Activated CD4-positive, alpha-beta T cell treated with anti-CD3 and anti-CD28 coated beads, Interleukin-2, Interleukin-4, amounts not matched to agents 100 ng/mL and 50 ng/mL, durations not matched to agents 16 hours and 8 hours (primary cell): ENCODE data around the gene SRPK2.
"Not testable (repeated sequence)": the region's sequence is repeated elsewhere in the genome, so short reads cannot be mapped to it uniquely, and the experiment has no call there.

ENCODE experiments used
- DNase-seq: peaks from one replicate; pipeline ENCODE4 v3.0.0-alpha.2; 2020; ENCODE audit warnings: low spot score

Gene SRPK2

GRCh38 chr7:105388356-105389087, at the start of gene SRPK2:
TSS of gene SRPK2 (minus strand) at chr7:105388921.
- DNase-seq = peak; percentile 81

GRCh38 chr7:105438254-105438653, 49.5 kb upstream of the SRPK2 start:
- no peak for DNase-seq

GRCh38 chr7:105437356-105437755, 48.6 kb upstream of the SRPK2 start:
- not testable (repeated sequence) for DNase-seq

DNA sequence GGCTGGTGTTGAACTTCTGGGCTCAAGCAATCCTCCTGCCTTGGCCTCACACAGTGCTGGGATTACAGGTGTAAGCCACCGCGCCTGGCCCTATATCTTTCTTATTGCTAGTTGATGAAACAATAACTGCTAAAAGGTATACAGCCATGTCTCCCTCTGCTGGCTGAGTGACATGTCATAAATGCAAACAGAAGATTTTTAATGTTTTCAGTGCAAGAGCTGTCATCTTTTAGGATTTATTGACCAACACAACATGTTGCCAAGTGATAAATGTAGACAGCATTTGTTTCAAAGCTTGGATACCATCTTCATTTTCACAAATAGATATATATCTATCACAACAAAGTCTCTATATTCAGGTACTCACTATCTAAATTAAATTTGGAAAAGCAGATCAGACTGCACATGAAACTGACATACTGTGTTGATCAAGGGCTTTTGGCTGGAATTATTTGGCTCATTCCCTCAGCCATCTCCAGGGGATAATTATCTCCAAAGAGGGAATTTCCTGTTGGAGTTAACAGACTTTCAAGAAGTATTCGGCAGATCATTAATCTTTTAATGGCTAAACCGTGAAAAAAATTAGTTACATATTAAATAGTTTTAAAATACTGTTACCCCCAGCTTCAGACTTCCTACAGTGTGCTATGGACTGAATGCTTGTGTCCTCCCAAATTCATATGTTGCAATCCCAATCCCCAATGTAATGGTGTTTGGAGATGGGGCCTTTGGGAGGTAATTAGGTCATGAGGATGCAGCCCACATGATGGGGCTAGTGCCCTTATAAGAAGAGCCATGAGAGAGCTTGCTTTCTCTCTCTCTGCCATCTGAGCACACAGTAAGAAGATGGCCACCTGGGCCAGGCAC, 41.3 kb upstream of the SRPK2 start:
- DNase-seq = peak; percentile 36

- peak; percentile 34 for DNase-seq
These were observed 38.0 kb upstream of the SRPK2 start for GRCh38 chr7:105426606-105427146.

- no peak for DNase-seq
These were observed 35.3 kb upstream of the SRPK2 start for GRCh38 chr7:105423987-105424386.

DNA sequence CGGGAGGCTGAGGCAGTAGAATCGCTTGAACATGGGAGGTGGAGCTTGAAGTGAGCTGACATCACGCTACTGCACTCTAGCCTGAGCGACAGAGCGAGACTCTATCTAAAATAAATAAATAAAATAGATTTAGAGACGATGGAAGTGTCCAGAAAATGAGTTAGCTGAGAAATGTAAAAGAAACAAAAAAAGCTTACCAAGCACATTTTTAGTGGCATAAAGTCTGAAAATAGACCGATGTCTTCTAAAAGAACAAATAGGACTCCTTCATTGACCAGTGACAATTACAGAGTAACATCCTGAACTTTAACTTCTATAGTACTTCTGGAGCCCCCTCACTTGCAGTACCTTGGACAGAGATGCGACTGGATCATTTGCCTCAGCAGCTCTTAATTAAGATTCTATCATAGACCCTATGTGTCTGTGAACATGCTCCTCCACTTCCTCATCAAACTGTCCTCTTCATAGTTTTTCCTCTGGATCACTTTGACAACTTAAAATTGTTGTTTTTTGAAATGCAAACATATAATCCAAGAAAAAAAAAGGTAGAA, 25.2 kb upstream of the SRPK2 start:
- DNase-seq = no peak

- DNase-seq = not testable (repeated sequence)
These were observed 22.1 kb upstream of the SRPK2 start for GRCh38 chr7:105410774-105411173.

DNA sequence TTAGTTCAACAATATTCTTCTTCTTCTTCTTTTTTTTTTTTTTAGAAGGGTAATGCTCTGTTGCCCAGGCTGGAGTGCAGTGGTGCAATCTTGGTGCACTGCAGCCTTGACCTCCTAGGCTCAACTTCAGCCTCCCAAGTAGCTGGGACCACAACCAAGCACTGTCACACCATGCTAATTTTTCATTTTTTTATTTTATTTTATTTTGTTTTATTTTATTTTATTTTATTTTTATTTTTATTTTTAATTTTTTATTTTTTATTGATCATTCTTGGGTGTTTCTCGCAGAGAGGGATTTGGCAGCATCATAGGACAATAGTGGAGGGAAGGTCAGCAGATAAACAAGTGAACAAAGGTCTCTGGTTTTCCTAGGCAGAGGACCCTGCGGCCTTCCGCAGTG, 21.1 kb upstream of the SRPK2 start:
- DNase-seq = not testable (repeated sequence)

GRCh38 chr7:105408791-105409410, 20.2 kb upstream of the SRPK2 start:
- no peak for DNase-seq

DNA sequence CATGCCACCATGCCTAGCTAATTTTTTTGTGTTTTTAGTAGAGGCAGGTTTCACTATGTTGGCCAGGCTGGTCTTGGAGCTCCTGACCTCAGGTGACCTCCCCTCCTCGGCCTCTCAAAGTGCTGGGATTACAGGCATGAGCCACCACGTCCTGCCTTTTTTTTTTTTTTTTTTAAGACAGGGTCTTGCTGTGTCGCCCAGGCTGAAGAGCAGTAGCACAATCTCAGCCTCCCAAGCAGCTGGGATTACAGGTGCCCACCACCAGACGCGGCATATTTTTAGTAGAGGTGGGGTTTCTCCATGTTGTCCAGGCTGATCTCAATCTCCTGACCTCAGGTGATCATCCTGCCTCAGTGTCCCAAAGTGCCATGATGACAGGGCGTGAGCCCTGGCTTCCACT, 14.4 kb upstream of the SRPK2 start:
- DNase-seq = no peak

- DNase-seq = no peak
These were observed 13.7 kb upstream of the SRPK2 start for GRCh38 chr7:105402221-105403095.

- no peak for DNase-seq
These were observed 10.5 kb upstream of the SRPK2 start for GRCh38 chr7:105399043-105399725.

DNA sequence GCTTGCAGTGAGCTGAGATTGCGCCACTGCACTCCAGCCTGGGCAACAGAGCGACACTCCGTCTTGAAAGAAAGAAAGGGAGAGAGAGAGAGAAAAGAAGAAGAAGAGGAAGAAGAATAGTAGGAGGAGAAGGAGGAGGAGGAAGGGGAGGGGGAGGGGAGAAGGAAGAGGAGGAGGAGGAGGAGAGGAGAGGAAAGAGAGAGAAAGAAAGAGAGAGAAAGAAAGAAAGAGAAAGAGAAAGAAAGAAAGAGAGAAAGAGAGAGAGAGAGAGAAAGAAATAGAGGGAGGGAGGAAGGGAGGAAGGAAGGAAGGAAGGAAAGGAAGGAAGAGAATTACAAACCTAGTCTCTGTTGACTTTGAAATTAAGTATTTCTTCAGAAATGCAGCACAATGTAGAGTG, 7.8 kb upstream of the SRPK2 start:
- no peak for DNase-seq

GRCh38 chr7:105391429-105391828, 2.7 kb upstream of the SRPK2 start:
- no peak for DNase-seq

DNA sequence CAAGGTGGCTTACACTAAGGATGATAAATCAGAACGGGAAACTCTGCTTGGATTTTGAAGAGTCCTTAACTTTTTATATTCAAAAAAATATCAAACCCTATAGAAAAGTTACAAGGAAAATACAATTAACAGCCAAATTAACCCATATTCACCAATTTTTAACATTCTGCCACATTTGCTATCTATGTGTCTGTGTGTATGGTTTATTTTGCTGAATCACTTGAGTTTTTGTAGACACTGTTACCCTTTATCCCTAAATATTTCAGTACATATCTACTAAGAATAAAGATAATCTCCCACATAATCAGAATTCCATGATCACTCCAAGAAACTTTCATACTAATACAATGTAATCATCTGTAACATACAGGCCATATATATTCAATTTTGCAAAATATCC, 1.2 kb upstream of the SRPK2 start:
- DNase-seq = no peak

DNA sequence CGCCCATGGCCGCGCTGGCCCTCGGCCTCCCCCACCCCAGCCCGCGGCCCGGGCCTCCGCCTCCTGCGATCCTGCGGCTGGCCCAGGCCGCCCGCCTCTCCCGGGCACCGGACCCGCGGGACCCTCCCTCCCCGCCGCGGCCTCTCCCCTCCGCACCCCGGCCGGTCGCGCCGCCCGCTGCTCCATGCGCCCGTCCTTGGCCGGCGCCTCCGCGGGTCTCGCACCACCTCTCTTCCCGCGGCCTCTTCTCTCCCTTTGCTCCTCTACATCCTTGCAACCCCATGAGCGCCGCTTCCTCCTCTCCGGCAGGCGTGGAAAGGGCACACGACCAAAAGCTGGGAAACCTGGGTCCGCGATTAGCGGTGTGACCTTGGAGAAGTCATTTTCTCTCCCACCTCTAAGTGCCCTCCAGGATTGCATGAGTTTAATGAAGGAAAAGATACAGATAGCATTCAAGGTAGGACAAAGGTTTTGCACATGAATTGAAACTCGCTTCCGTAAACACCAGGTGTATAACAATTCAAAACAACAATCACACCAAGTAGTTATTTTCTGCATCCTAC, 448 bp upstream of the SRPK2 start:
- peak; percentile 27 for DNase-seq

- peak; percentile 42 for DNase-seq
These were observed 989 bp downstream of the SRPK2 start for GRCh38 chr7:105387508-105388355.

- DNase-seq = no peak
These were observed 10.8 kb downstream of the SRPK2 start for GRCh38 chr7:105377903-105378302.
